ENCODE results near the gene SUGCT. TPM values are rescaled to one million over a fixed set of nuclear protein-coding genes. Genes with fewer than 3 reads are reported as not detected.

Gene SUGCT
- total and polyA plus RNA-seq, 2 of the 13 experiments (the other 11 are each of a cell fraction or from before 2014, with no cell fraction given), result 10.1 to 22.2 TPM

DNA sequence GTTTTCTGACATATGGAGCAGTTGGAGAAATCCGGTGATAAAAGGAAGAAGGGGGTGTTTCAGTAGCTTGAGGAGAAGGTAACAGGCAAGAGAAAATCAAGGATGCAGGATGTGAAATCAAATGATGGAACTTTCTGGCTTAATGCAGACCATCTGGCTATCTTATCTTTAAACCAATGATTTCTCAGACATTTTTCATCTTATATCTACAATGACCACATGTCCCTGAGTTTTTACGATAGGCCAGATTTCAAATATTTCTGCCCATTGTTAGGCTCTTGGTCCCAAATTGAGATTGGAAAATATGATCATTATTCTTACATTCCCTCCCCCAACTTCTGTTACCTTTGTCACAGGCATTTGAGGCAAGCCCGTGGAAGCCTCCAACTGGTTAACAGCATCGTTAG lies 486.8 kb downstream of the SUGCT start:
- no TSS peak for BruUV-seq (replicated peaks)
- Histone ChIP-seq H4K20me1 (ENCODE audit: insufficient read depth, low read length) (no peaks in the 10 kb centered on the region), H3K9ac (ENCODE audit: insufficient read depth, low read depth, low read length) (no peak overlapping the region), H2AFZ (ENCODE audit: low read length) (no peak overlapping the region), H3K36me3 (replicated peaks in 1 of 2; ENCODE audit: control insufficient read depth in 1 of 2, insufficient read depth in 2 of 2, low read length in 2 of 2) (no peaks in the 10 kb centered on the region), H3K4me2 (ENCODE audit: low read depth, low read length) (no peak overlapping the region), H3K27ac (ENCODE audit: extremely low read length, insufficient read depth, low read length) (no peak overlapping the region), H3K79me2 (ENCODE audit: insufficient read depth, low read length) (no peaks in the 10 kb centered on the region), H3K4me3 (replicated peaks in 1 of 3; ENCODE audit: insufficient read depth in 1 of 3, low read depth in 2 of 3, low read length in 3 of 3) (no peak overlapping the region), H3K9me3 (ENCODE audit: low read length) (no peaks in the 10 kb centered on the region), H3K4me1 (ENCODE audit: insufficient read depth, low read length) (peaks cover 56% of the 10 kb centered on the region), H3K27me3 (ENCODE audit: control insufficient read depth in 1 of 2, insufficient read depth in 2 of 2, low read length in 2 of 2) (no peaks in the 10 kb centered on the region)
- FAIRE-seq (no peak), DNase-seq (ENCODE audit: low spot score) (no peak), ATAC-seq (no peak)
- CTCF ChIA-PET (ENCODE audit: low intra/inter-chr PET ratio, low total read pairs), result no interaction called here
- WGBS (ENCODE audit: low lambda C conversion rate), result 98% methylated on average over 4 of the region's 4 CpGs
- POLR2A ChIA-PET, result interaction anchor here (1.2 kb wide), 1 partner anchor 24 kb away, joined by 4 read pairs; no protein-coding TSS in a partner anchor
- intact Hi-C loops (cut with micrococcal nuclease; ENCODE audit: unreplicated experiment), result no loop called here
- in situ Hi-C loops (cut with HindIII; ENCODE audit: extremely low pct_ligation_motif_present, low pct_unique_long_range_greater_than_20kb), result no loop called here
- TF ChIP-seq, protein P1, sequence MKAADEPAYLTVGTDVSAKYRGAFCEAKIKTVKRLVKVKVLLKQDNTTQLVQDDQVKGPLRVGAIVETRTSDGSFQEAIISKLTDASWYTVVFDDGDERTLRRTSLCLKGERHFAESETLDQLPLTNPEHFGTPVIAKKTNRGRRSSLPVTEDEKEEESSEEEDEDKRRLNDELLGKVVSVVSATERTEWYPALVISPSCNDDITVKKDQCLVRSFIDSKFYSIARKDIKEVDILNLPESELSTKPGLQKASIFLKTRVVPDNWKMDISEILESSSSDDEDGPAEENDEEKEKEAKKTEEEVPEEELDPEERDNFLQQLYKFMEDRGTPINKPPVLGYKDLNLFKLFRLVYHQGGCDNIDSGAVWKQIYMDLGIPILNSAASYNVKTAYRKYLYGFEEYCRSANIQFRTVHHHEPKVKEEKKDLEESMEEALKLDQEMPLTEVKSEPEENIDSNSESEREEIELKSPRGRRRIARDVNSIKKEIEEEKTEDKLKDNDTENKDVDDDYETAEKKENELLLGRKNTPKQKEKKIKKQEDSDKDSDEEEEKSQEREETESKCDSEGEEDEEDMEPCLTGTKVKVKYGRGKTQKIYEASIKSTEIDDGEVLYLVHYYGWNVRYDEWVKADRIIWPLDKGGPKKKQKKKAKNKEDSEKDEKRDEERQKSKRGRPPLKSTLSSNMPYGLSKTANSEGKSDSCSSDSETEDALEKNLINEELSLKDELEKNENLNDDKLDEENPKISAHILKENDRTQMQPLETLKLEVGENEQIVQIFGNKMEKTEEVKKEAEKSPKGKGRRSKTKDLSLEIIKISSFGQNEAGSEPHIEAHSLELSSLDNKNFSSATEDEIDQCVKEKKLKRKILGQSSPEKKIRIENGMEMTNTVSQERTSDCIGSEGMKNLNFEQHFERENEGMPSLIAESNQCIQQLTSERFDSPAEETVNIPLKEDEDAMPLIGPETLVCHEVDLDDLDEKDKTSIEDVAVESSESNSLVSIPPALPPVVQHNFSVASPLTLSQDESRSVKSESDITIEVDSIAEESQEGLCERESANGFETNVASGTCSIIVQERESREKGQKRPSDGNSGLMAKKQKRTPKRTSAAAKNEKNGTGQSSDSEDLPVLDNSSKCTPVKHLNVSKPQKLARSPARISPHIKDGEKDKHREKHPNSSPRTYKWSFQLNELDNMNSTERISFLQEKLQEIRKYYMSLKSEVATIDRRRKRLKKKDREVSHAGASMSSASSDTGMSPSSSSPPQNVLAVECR (CRISPR knock-in tag; IDR thresholded peaks at IDR 0.05; ENCODE audit: borderline replicate concordance), result no peak
- TF ChIP-seq NR2C2 (CRISPR knock-in tag; IDR thresholded peaks at IDR 0.05; ENCODE audit: borderline replicate concordance), result no peak
- TF ChIP-seq, protein P2, sequence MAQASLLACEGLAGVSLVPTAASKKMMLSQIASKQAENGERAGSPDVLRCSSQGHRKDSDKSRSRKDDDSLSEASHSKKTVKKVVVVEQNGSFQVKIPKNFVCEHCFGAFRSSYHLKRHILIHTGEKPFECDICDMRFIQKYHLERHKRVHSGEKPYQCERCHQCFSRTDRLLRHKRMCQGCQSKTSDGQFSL (CRISPR knock-in tag; IDR thresholded peaks at IDR 0.05), result no peak
- no peak for TF ChIP-seq KMT2B (CRISPR knock-in tag; IDR thresholded peaks at IDR 0.05)
- TF ChIP-seq ZNF263 (CRISPR knock-in tag; IDR thresholded peaks at IDR 0.05), result no peak
- no peak for TF ChIP-seq ZBTB46 (CRISPR knock-in tag; IDR thresholded peaks at IDR 0.05; ENCODE audit: borderline replicate concordance)
- TF ChIP-seq BRCA1 (CRISPR knock-in tag; IDR thresholded peaks at IDR 0.05), result no peak
- no peak for TF ChIP-seq TBL1XR1 (IDR thresholded peaks at IDR 0.05; ENCODE audit: borderline replicate concordance, low read length, partially characterized antibody)
- TF ChIP-seq MLX (CRISPR knock-in tag; IDR thresholded peaks at IDR 0.05), result no peak
- no peak for TF ChIP-seq ZNF317 (CRISPR knock-in tag; IDR thresholded peaks at IDR 0.05)
- no peak for TF ChIP-seq ZFP90 (CRISPR knock-in tag; IDR thresholded peaks at IDR 0.05; ENCODE audit: borderline replicate concordance)
- no peak for TF ChIP-seq FOXA1 (IDR thresholded peaks at IDR 0.05)
- TF ChIP-seq FOXA1 (CRISPR knock-in tag; IDR thresholded peaks at IDR 0.05), result no peak
- TF ChIP-seq MYC (CRISPR knock-in tag; IDR thresholded peaks at IDR 0.05; ENCODE audit: borderline replicate concordance), result no peak
- TF ChIP-seq, protein P3, sequence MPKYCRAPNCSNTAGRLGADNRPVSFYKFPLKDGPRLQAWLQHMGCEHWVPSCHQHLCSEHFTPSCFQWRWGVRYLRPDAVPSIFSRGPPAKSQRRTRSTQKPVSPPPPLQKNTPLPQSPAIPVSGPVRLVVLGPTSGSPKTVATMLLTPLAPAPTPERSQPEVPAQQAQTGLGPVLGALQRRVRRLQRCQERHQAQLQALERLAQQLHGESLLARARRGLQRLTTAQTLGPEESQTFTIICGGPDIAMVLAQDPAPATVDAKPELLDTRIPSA (CRISPR knock-in tag; IDR thresholded peaks at IDR 0.05; ENCODE audit: borderline replicate concordance), result no peak
- no peak for TF ChIP-seq BCL6 (CRISPR knock-in tag; IDR thresholded peaks at IDR 0.05)
- TF ChIP-seq FOSL2 (CRISPR knock-in tag; IDR thresholded peaks at IDR 0.05), result no peak
